ENCODE results near the gene CUBN. TPM values are rescaled to one million over a fixed set of nuclear protein-coding genes. Genes with fewer than 3 reads are reported as not detected.
A peak's percentile ranks its signal among the peaks of the same experiment; 100 is the strongest.

Gene CUBN
- total and polyA plus RNA-seq, 4 donors, result 5.1 to 10.6 (median 6.4) TPM

- peaks cover 24% of the 10 kb centered on the region for H3K4me1 ChIP-seq (ENCODE audit: control insufficient read depth, insufficient read depth, low read length)
- H3K27ac ChIP-seq (ENCODE audit: low read depth, low read length), result peak overlapping the region; percentile 87
- WGBS (ENCODE audit: insufficient coverage), result 40% methylated on average over 1 of the region's 5 CpGs
- no peaks in the 10 kb centered on the region for H3K9me3 ChIP-seq (ENCODE audit: control insufficient read depth, insufficient read depth, low read length)
- no peaks in the 10 kb centered on the region for H3K27me3 ChIP-seq (ENCODE audit: control insufficient read depth, insufficient read depth, low read length)
- no peaks in the 10 kb centered on the region for H3K36me3 ChIP-seq (ENCODE audit: control insufficient read depth, insufficient read depth, low read length)
- no peak overlapping the region for H3K4me3 ChIP-seq (ENCODE audit: low read depth, low read length)
- peak in 2 of 6 donors; percentile 54 to 59 for DNase-seq (ENCODE audit: low read depth in 4 of 6, low spot score in 6 of 6)
Measured at GRCh38 chr10:16952080-16952479, 177.5 kb downstream of the CUBN start.

DNA sequence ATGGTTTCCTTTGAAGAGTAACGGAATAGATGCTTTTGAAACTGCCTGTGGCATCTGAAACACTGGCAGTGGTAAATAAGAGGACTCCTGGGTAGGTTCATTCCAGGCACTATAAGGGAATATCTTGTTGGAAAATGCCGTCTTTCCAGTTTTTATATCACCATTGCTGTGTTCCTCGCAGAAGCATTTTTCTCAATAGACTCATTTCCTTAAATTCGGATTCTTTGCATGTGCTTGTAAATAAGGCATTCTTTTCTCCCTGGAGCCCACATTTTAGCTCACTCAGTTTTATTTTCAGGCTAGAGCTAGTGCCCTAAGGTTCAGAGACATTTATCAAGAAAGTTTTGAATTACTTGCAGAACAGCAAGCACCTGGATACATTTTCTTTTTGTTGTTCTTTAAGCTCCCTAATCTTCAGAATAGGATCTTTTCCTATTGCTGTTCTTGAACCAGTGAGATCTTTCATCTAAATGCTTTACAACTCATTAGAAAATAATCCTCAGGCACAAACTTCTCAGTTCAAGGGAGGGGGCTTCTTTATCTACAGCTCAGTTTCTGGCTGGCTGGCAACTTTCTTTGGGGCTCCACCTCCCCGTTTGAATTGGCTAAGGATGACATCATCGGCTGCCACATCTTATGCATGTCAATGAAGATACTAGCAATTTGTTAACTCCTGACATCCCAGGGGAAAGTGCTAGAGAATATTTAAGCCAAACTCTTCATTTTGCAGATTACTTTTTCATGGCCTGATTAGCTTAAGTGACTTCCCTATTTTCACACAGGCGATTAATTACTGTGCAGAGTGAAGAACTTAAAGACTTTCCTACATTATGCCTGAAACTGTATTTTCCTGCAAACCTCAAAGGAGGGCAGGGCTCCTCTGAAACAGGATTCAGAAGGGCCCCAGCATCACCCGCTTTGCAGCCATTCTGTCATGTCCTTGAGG lies 178.7 kb downstream of the CUBN start:
- Histone ChIP-seq H3K36me3 (ENCODE audit: control insufficient read depth, insufficient read depth, low read length) (no peaks in the 10 kb centered on the region), H3K27ac (ENCODE audit: low read depth, low read length) (peak overlapping the region; percentile 87), H3K27me3 (ENCODE audit: control insufficient read depth, insufficient read depth, low read length) (no peaks in the 10 kb centered on the region), H3K9me3 (ENCODE audit: control insufficient read depth, insufficient read depth, low read length) (no peaks in the 10 kb centered on the region), H3K4me3 (ENCODE audit: low read depth, low read length) (no peak overlapping the region), H3K4me1 (ENCODE audit: control insufficient read depth, insufficient read depth, low read length) (peaks cover 27% of the 10 kb centered on the region)
- peak in 5 of 6 donors; percentile 75 to 95 (median 80) for DNase-seq (ENCODE audit: low read depth in 4 of 6, low spot score in 6 of 6)
- 44% methylated on average over 2 of the region's 8 CpGs for WGBS (ENCODE audit: insufficient coverage)

- Histone ChIP-seq H3K9me3 (ENCODE audit: control insufficient read depth, insufficient read depth, low read length) (no peaks in the 10 kb centered on the region), H3K36me3 (ENCODE audit: control insufficient read depth, insufficient read depth, low read length) (no peaks in the 10 kb centered on the region), H3K4me3 (ENCODE audit: low read depth, low read length) (no peak overlapping the region), H3K4me1 (ENCODE audit: control insufficient read depth, insufficient read depth, low read length) (peaks cover 29% of the 10 kb centered on the region), H3K27me3 (ENCODE audit: control insufficient read depth, insufficient read depth, low read length) (no peaks in the 10 kb centered on the region), H3K27ac (ENCODE audit: low read depth, low read length) (peak overlapping the region; percentile 87)
- peak in 2 of 6 donors; percentile 26 to 53 for DNase-seq (ENCODE audit: low read depth in 4 of 6, low spot score in 6 of 6)
- WGBS (ENCODE audit: insufficient coverage), result 41% methylated on average over 6 of the region's 11 CpGs
Measured at GRCh38 chr10:16949816-16950215, 179.8 kb downstream of the CUBN start.

DNA sequence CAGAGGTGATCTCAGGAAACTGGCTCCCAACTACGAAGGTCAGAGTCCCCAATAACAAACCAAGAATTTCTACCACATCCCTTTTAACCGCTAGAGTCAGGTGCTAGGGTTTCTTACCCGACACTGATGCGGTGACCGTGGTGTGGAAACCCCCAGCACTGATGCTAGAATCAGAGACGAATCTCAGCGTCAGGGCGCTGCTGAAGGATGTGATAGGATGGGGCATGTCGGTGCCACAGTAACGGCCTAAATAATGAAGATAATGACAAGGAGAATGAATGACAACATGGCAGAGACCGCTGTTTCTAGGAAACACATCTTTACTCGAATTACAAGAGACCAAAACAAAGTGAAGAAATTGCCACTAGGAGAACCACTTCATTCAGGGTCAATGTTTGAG lies 181.2 kb downstream of the CUBN start:
- no peak for DNase-seq (ENCODE audit: low read depth in 4 of 6, low spot score in 6 of 6)
- Histone ChIP-seq H3K36me3 (ENCODE audit: control insufficient read depth, insufficient read depth, low read length) (no peaks in the 10 kb centered on the region), H3K9me3 (ENCODE audit: control insufficient read depth, insufficient read depth, low read length) (no peaks in the 10 kb centered on the region), H3K27me3 (ENCODE audit: control insufficient read depth, insufficient read depth, low read length) (no peaks in the 10 kb centered on the region), H3K4me3 (ENCODE audit: low read depth, low read length) (no peak overlapping the region), H3K4me1 (ENCODE audit: control insufficient read depth, insufficient read depth, low read length) (peaks cover 26% of the 10 kb centered on the region), H3K27ac (ENCODE audit: low read depth, low read length) (no peak overlapping the region)
- WGBS (ENCODE audit: insufficient coverage), result 89% methylated on average over 7 of the region's 12 CpGs

- DNase-seq (ENCODE audit: low read depth in 4 of 6, low spot score in 6 of 6), result peak in 2 of 6 donors; percentile 49 to 81
Measured at GRCh38 chr10:16947069-16947468, 182.5 kb downstream of the CUBN start.

DNA sequence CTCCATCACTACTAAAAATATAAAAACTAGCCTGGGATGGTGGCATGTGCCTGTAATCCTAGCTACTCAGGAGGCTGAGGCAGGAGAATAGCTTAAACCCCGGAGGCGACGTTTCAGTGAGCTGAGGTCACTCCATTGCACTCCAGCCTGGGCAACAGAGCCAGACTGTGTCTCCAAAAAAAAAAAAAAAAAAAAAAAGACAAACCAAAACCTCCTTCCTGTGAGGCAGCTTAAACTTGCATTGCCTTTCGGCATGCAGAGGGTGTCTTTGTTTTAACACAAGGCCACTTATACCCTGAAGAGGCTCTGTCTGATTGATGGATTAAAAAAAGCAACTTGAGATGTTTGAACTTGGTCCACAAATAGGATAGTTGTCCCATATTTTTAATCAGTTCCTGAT lies 184.0 kb downstream of the CUBN start:
- Histone ChIP-seq H3K27ac (ENCODE audit: low read depth, low read length) (peak overlapping the region; percentile 35), H3K4me3 (ENCODE audit: low read depth, low read length) (no peak overlapping the region), H3K9me3 (ENCODE audit: control insufficient read depth, insufficient read depth, low read length) (no peaks in the 10 kb centered on the region), H3K4me1 (ENCODE audit: control insufficient read depth, insufficient read depth, low read length) (peaks cover 14% of the 10 kb centered on the region), H3K36me3 (ENCODE audit: control insufficient read depth, insufficient read depth, low read length) (no peaks in the 10 kb centered on the region), H3K27me3 (ENCODE audit: control insufficient read depth, insufficient read depth, low read length) (no peaks in the 10 kb centered on the region)
- DNase-seq (ENCODE audit: low read depth in 4 of 6, low spot score in 6 of 6), result no peak
- WGBS (ENCODE audit: insufficient coverage), result 46% methylated on average over 3 of the region's 4 CpGs

More at GRCh38 chr10:16947069-16947468, 182.5 kb downstream of the CUBN start:
- no peaks in the 10 kb centered on the region for H3K9me3 ChIP-seq (ENCODE audit: control insufficient read depth, insufficient read depth, low read length)
- peaks cover 22% of the 10 kb centered on the region for H3K4me1 ChIP-seq (ENCODE audit: control insufficient read depth, insufficient read depth, low read length)
- 60% methylated on average over 1 of the region's 5 CpGs for WGBS (ENCODE audit: insufficient coverage)
- no peaks in the 10 kb centered on the region for H3K27me3 ChIP-seq (ENCODE audit: control insufficient read depth, insufficient read depth, low read length)
- H3K27ac ChIP-seq (ENCODE audit: low read depth, low read length), result peak overlapping the region; percentile 25
- no peaks in the 10 kb centered on the region for H3K36me3 ChIP-seq (ENCODE audit: control insufficient read depth, insufficient read depth, low read length)
- H3K4me3 ChIP-seq (ENCODE audit: low read depth, low read length), result no peak overlapping the region

DNA sequence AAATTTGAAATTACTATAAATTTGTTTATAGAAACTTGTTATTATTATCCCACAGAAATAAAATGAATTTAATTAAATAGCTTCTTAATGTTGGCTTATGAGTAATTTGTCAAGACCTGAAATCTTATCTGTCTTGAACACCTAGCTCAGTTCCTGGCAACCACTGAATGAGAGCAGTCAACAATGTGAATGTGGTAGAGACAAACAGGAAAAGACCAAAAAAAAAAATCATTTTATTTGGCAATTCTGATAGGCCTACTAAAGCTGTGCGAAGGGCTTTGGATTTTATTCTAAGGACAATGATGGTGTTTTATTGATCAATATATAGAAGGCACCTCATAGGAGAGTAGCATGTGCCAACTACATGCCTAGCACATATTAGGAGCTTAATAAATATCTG lies 184.6 kb downstream of the CUBN start:
- Histone ChIP-seq H3K4me3 (ENCODE audit: low read depth, low read length) (no peak overlapping the region), H3K27me3 (ENCODE audit: control insufficient read depth, insufficient read depth, low read length) (no peaks in the 10 kb centered on the region), H3K9me3 (ENCODE audit: control insufficient read depth, insufficient read depth, low read length) (no peaks in the 10 kb centered on the region), H3K36me3 (ENCODE audit: control insufficient read depth, insufficient read depth, low read length) (no peaks in the 10 kb centered on the region), H3K4me1 (ENCODE audit: control insufficient read depth, insufficient read depth, low read length) (peaks cover 14% of the 10 kb centered on the region), H3K27ac (ENCODE audit: low read depth, low read length) (peak overlapping the region; percentile 74)
- WGBS (ENCODE audit: insufficient coverage), result no CpG with 5 or more reads among the region's 1 CpG
- DNase-seq (ENCODE audit: low read depth in 4 of 6, low spot score in 6 of 6), result no peak

DNA sequence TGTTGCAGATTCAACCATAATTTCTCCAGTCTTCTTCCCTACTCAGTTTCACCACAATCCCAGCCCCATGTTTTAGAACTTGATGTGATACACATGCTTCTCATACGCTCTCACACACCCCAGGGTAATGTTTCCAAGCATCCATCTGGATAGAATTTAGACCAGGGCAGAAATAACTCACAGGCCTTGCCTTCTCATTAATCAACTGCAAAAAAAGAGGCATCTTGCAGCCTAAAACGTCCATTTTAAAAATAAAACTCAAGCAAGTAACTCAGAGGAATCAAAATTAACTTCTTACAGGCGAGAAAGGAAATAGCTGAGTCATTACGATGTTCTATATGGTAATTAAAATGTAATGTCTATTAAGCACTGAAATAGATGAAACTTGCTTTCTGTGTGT lies 185.2 kb downstream of the CUBN start:
- Histone ChIP-seq H3K27me3 (ENCODE audit: control insufficient read depth, insufficient read depth, low read length) (no peaks in the 10 kb centered on the region), H3K27ac (ENCODE audit: low read depth, low read length) (peak overlapping the region; percentile 74), H3K36me3 (ENCODE audit: control insufficient read depth, insufficient read depth, low read length) (no peaks in the 10 kb centered on the region), H3K4me3 (ENCODE audit: low read depth, low read length) (no peak overlapping the region), H3K4me1 (ENCODE audit: control insufficient read depth, insufficient read depth, low read length) (peaks cover 11% of the 10 kb centered on the region), H3K9me3 (ENCODE audit: control insufficient read depth, insufficient read depth, low read length) (no peaks in the 10 kb centered on the region)
- peak in 2 of 6 donors; percentile 35 to 59 for DNase-seq (ENCODE audit: low read depth in 4 of 6, low spot score in 6 of 6)
- WGBS (ENCODE audit: insufficient coverage), result 22% methylated on average over 1 of the region's 4 CpGs

- 100% methylated on average over 1 of the region's 8 CpGs for WGBS (ENCODE audit: insufficient coverage)
- H3K4me1 ChIP-seq (ENCODE audit: control insufficient read depth, insufficient read depth, low read length), result peaks cover 11% of the 10 kb centered on the region
- peak in 2 of 6 donors; percentile 48 to 59 for DNase-seq (ENCODE audit: low read depth in 4 of 6, low spot score in 6 of 6)
- no peaks in the 10 kb centered on the region for H3K36me3 ChIP-seq (ENCODE audit: control insufficient read depth, insufficient read depth, low read length)
- no peaks in the 10 kb centered on the region for H3K9me3 ChIP-seq (ENCODE audit: control insufficient read depth, insufficient read depth, low read length)
- no peak overlapping the region for H3K4me3 ChIP-seq (ENCODE audit: low read depth, low read length)
- peak overlapping the region; percentile 74 for H3K27ac ChIP-seq (ENCODE audit: low read depth, low read length)
- no peaks in the 10 kb centered on the region for H3K27me3 ChIP-seq (ENCODE audit: control insufficient read depth, insufficient read depth, low read length)
Measured at GRCh38 chr10:16943295-16944285, 186.0 kb downstream of the CUBN start.
